Measurements from ENCODE around the gene TANGO2. TPM values are rescaled to one million over a fixed set of nuclear protein-coding genes. Genes with fewer than 3 reads are reported as not detected.
A peak's percentile ranks its signal among the peaks of the same experiment; 100 is the strongest.

Gene TANGO2
- total RNA-seq, 2 donors from 2014 or later: 10.5 to 19.7 TPM

- intact Hi-C loops (cut with DNase I): no loop called here
- WGBS, 2 donors: 86 to 89% methylated on average over 11 to 24 of the region's 26 CpGs
- Histone ChIP-seq H3K9me3 (no peaks in the 10 kb centered on the region), H3K27ac (peak overlapping the region; percentile 59 to 72 (median 68)), H3K36me3 (replicated peaks in 1 of 2; ENCODE audit: insufficient read depth in 1 of 2, low read depth in 2 of 2) (peaks cover 0 to 13% of the 10 kb centered on the region in 2 donors), H3K27me3 (no peaks in the 10 kb centered on the region), H3K4me1 (peaks cover 50% of the 10 kb centered on the region), H3K4me3 (no peak overlapping the region)
- TF ChIP-seq POLR2A (IDR thresholded peaks at IDR 0.05) (no peak), CTCF (IDR thresholded peaks at IDR 0.05) (no peak)
- no peak for ATAC-seq
- no peak for DNase-seq
Observed at GRCh38 chr22:20112623-20113511, 92.0 kb downstream of the TANGO2 start.

DNA sequence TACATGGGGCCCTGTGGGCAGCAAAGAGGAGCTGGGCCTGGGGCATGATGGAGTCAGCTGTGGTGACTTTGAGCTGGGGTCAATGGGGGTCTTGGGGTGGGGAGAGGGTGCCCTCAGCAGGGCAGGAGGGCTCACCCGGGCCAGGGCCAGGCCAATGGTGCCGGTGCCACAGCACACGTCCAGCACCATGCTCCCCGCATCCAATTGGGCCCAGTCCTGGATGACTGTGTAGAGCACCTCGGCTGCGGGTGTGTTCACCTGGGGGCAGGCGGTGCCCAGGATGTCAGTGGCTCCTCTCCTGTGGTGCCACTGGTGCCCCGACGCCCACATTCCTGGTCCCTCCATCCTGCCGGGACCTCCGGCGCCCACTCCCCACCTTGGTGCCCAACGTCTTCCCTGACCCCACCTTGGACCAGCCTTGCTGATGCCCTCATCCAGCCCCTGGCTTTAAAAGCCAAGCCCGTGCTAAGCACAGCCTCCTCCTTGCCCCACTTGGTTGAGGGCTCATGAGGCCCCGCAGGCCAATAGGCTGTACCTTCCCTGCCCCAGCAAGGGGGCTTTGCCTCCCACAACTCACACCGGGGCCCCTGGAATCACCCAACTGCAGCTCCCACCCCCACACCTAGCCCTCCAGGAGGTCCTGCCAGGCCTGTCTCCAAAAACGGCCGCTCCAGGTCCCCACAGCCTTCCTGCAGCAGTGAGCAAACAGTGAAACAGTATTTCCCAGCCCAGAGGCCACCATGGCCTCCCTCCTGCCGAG, 92.8 kb downstream of the TANGO2 start:
- peak in 1 of 4 donors; percentile 4 for DNase-seq

GRCh38 chr22:20114506-20115475, 93.9 kb downstream of the TANGO2 start:
- Histone ChIP-seq H3K4me3 (no peak overlapping the region), H3K27ac (peak overlapping the region in 2 of 4 donors; percentile 4 to 93), H3K36me3 (replicated peaks in 1 of 2; ENCODE audit: insufficient read depth in 1 of 2, low read depth in 2 of 2) (peaks cover 0 to 8% of the 10 kb centered on the region in 2 donors), H3K9me3 (no peaks in the 10 kb centered on the region), H3K27me3 (no peaks in the 10 kb centered on the region), H3K4me1 (peaks cover 61% of the 10 kb centered on the region)
- DNase-seq: no peak
- ATAC-seq: no peak
- WGBS, 2 donors: 83 to 90% methylated on average over 11 to 35 of the region's 36 CpGs
- TF ChIP-seq CTCF (IDR thresholded peaks at IDR 0.05): no peak
- intact Hi-C loops (cut with DNase I): no loop called here

More for the DNA sequence above, 92.8 kb downstream of the TANGO2 start:
- no peak for ATAC-seq
- H3K36me3 ChIP-seq (replicated peaks in 1 of 2; ENCODE audit: insufficient read depth in 1 of 2, low read depth in 2 of 2): peaks cover 0 to 10% of the 10 kb centered on the region in 2 donors
- peak overlapping the region in 2 of 4 donors; percentile 4 to 70 for H3K27ac ChIP-seq
- no peak overlapping the region for H3K4me3 ChIP-seq
- TF ChIP-seq CTCF (IDR thresholded peaks at IDR 0.05): no peak
- no peak for TF ChIP-seq POLR2A (IDR thresholded peaks at IDR 0.05)
- intact Hi-C loops (cut with DNase I): no loop called here
- WGBS, 2 donors: 88 to 91% methylated on average over 13 to 19 of the region's 19 CpGs
- peaks cover 55% of the 10 kb centered on the region for H3K4me1 ChIP-seq
- H3K9me3 ChIP-seq: no peaks in the 10 kb centered on the region
- no peaks in the 10 kb centered on the region for H3K27me3 ChIP-seq

GRCh38 chr22:20115691-20116375, 94.9 kb downstream of the TANGO2 start, which contains the start of gene RANBP1:
RANBP1 (plus strand) TSS chr22:20116104; CDS start chr22:20116185, 81 bp downstream.
- Histone ChIP-seq H3K4me1 (peaks cover 65% of the 10 kb centered on the region), H3K27me3 (no peaks in the 10 kb centered on the region), H3K27ac (peak within 1 kb of the TSS; percentile 66 to 93 (median 88)), H3K36me3 (replicated peaks in 1 of 2; ENCODE audit: insufficient read depth in 1 of 2, low read depth in 2 of 2) (peaks cover 0 to 8% of the 10 kb centered on the region in 2 donors), H3K9me3 (no peaks in the 10 kb centered on the region), H3K4me3 (peak within 1 kb of the TSS; percentile 47 to 92)
- 31 to 60% methylated on average over 9 to 29 of the region's 30 CpGs for WGBS, 2 donors
- TF ChIP-seq POLR2A (IDR thresholded peaks at IDR 0.05): no peak
- no peak for TF ChIP-seq CTCF (IDR thresholded peaks at IDR 0.05)
- intact Hi-C loops (cut with DNase I): no loop called here
- ATAC-seq: no peak
- no peak for DNase-seq

All from body of pancreas (tissue), 4 donors.